Measurements from ENCODE around the gene LONP1.
A peak's percentile ranks its signal among the peaks of the same experiment; 100 is the strongest.

LONP1 gene

GRCh38 chr19:5664515-5664914, 55.4 kb downstream of the LONP1 start:
- peaks cover 4% of the 10 kb centered on the region for H3K36me3 Mint-ChIP-seq
- no peak overlapping the region for H3K27ac Mint-ChIP-seq
- H3K9me3 Mint-ChIP-seq: no peaks in the 10 kb centered on the region
- H3K4me3 Mint-ChIP-seq: no peak overlapping the region
- H3K27me3 Mint-ChIP-seq: no peaks in the 10 kb centered on the region
- H3K4me1 Mint-ChIP-seq: no peaks in the 10 kb centered on the region

- no peak overlapping the region for H3K4me3 Mint-ChIP-seq
- H3K27me3 Mint-ChIP-seq: no peaks in the 10 kb centered on the region
- H3K4me1 Mint-ChIP-seq: no peaks in the 10 kb centered on the region
- peaks cover 6% of the 10 kb centered on the region for H3K36me3 Mint-ChIP-seq
- H3K9me3 Mint-ChIP-seq: no peaks in the 10 kb centered on the region
- no peak overlapping the region for H3K27ac Mint-ChIP-seq
Observed at GRCh38 chr19:5663904-5664303, 56.0 kb downstream of the LONP1 start.

- peaks cover 8% of the 10 kb centered on the region for H3K36me3 Mint-ChIP-seq
Observed at GRCh38 chr19:5661483-5661882, 58.5 kb downstream of the LONP1 start.

DNA sequence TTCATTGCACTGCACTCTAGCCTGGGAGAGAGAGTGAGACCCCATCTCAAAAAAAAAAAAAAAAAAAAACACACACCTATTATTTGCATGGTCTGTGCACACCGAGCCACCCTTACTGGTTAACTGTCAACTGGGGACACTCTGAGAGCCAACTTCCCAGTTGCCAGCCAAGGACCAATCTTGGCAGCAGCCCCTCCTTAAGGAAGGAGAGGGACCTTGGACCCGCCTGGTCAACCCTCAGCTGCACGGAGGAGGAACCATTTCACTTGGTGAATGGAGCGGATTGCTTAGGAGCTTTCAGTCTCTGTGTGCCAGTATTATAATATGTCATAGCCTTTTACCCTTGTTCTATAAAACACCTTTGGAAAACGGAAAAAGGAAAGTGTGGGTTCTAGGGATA, 64.5 kb downstream of the LONP1 start:
- Mint-ChIP-seq H3K4me3 (no peak overlapping the region), H3K27me3 (no peaks in the 10 kb centered on the region), H3K4me1 (no peaks in the 10 kb centered on the region), H3K36me3 (peaks cover 14% of the 10 kb centered on the region), H3K9me3 (no peaks in the 10 kb centered on the region), H3K27ac (no peak overlapping the region)

More at GRCh38 chr19:5661483-5661882, 58.5 kb downstream of the LONP1 start:
- Mint-ChIP-seq H3K4me3 (no peak overlapping the region), H3K4me1 (no peaks in the 10 kb centered on the region), H3K27me3 (no peaks in the 10 kb centered on the region), H3K9me3 (no peaks in the 10 kb centered on the region), H3K27ac (no peak overlapping the region)

DNA sequence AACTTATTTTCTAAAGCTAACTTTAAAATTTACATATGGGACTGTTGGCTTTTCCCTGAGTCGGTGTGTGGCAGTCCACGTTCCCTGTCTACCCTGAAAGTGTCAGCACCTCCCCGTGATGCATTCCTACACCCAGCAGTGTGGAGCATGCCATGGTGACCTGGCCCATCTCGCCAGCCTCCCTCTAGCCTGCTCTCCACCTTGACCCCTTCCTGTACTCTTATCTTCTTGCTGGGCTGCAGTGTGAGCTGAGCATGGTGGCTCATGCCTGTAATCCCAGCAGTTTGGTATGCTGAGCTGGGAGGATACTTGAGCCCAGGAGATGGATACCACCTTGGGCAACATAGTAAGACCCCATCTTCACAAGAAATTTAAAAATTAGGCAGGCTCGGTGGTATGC, 65.0 kb downstream of the LONP1 start:
- Mint-ChIP-seq H3K4me1 (no peaks in the 10 kb centered on the region), H3K27ac (no peak overlapping the region), H3K9me3 (no peaks in the 10 kb centered on the region), H3K4me3 (no peak overlapping the region), H3K27me3 (no peaks in the 10 kb centered on the region), H3K36me3 (peaks cover 15% of the 10 kb centered on the region)

GRCh38 chr19:5652261-5652660, 67.7 kb downstream of the LONP1 start:
- H3K27me3 Mint-ChIP-seq: no peaks in the 10 kb centered on the region
- H3K4me1 Mint-ChIP-seq: no peaks in the 10 kb centered on the region
- H3K36me3 Mint-ChIP-seq: peaks cover 12% of the 10 kb centered on the region
- no peak overlapping the region for H3K4me3 Mint-ChIP-seq
- H3K9me3 Mint-ChIP-seq: no peaks in the 10 kb centered on the region
- no peak overlapping the region for H3K27ac Mint-ChIP-seq

GRCh38 chr19:5651361-5651760, 68.6 kb downstream of the LONP1 start:
- no peaks in the 10 kb centered on the region for H3K27me3 Mint-ChIP-seq
- no peak overlapping the region for H3K27ac Mint-ChIP-seq
- no peaks in the 10 kb centered on the region for H3K4me1 Mint-ChIP-seq
- H3K36me3 Mint-ChIP-seq: peaks cover 16% of the 10 kb centered on the region
- no peaks in the 10 kb centered on the region for H3K9me3 Mint-ChIP-seq
- H3K4me3 Mint-ChIP-seq: no peak overlapping the region

DNA sequence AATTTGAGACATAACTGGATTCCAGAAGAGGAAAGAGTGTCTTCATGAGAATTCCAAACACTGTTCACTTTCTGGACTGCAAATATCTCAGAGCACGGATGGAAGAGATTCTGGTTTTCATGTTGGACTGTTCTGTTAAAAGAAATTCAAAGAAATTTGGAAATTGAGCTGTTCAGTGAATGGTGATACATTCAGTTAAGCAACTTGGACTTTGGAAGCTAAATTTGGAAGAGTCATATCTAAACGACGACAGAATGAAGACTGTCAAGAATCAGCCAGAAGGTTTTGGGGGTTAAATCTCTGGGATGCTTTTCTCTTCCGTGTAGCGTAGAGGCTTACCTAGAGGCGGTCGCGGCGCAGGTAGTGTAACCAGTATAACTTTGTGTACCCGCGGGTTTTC, 71.5 kb downstream of the LONP1 start:
- no peaks in the 10 kb centered on the region for H3K27me3 Mint-ChIP-seq
- peaks cover 18% of the 10 kb centered on the region for H3K36me3 Mint-ChIP-seq
- H3K4me1 Mint-ChIP-seq: peaks cover 21% of the 10 kb centered on the region
- H3K27ac Mint-ChIP-seq: no peak overlapping the region
- H3K4me3 Mint-ChIP-seq: no peak overlapping the region
- no peaks in the 10 kb centered on the region for H3K9me3 Mint-ChIP-seq

GRCh38 chr19:5646703-5647102, 73.2 kb downstream of the LONP1 start:
- Mint-ChIP-seq H3K36me3 (peaks cover 18% of the 10 kb centered on the region), H3K27me3 (no peaks in the 10 kb centered on the region), H3K4me1 (peaks cover 27% of the 10 kb centered on the region), H3K27ac (no peak overlapping the region), H3K9me3 (no peaks in the 10 kb centered on the region), H3K4me3 (no peak overlapping the region)

GRCh38 chr19:5645409-5645808, 74.5 kb downstream of the LONP1 start:
- Mint-ChIP-seq H3K27ac (peak overlapping the region; percentile 27), H3K27me3 (no peaks in the 10 kb centered on the region), H3K9me3 (no peaks in the 10 kb centered on the region), H3K4me3 (no peak overlapping the region), H3K36me3 (peaks cover 18% of the 10 kb centered on the region), H3K4me1 (peaks cover 35% of the 10 kb centered on the region)

- Mint-ChIP-seq H3K27ac (peak overlapping the region; percentile 61), H3K9me3 (no peaks in the 10 kb centered on the region), H3K4me3 (no peak overlapping the region), H3K27me3 (no peaks in the 10 kb centered on the region), H3K36me3 (peaks cover 18% of the 10 kb centered on the region), H3K4me1 (peaks cover 44% of the 10 kb centered on the region)
Observed at GRCh38 chr19:5644037-5644436, 75.9 kb downstream of the LONP1 start.

GRCh38 chr19:5643060-5643459, 76.9 kb downstream of the LONP1 start:
- Mint-ChIP-seq H3K36me3 (peaks cover 13% of the 10 kb centered on the region), H3K27me3 (no peaks in the 10 kb centered on the region), H3K27ac (no peak overlapping the region), H3K9me3 (no peaks in the 10 kb centered on the region), H3K4me3 (no peak overlapping the region), H3K4me1 (peaks cover 48% of the 10 kb centered on the region)

GRCh38 chr19:5642204-5642603, 77.7 kb downstream of the LONP1 start:
- Mint-ChIP-seq H3K4me1 (peaks cover 48% of the 10 kb centered on the region), H3K4me3 (no peak overlapping the region), H3K9me3 (no peaks in the 10 kb centered on the region), H3K27ac (no peak overlapping the region), H3K27me3 (no peaks in the 10 kb centered on the region), H3K36me3 (peaks cover 13% of the 10 kb centered on the region)
